HCT116 (cell line): Measurements from ENCODE around the gene RYR3.

Source experiments
- SRF ChIP-seq: IDR thresholded peaks from 2 replicates; pipeline ENCODE4 v1.6.1; 2012; ENCODE audit warnings: low read depth
- TF ChIP-seq, protein P1 (sequence below), 3 experiments: fragments of 200-600 bp in 1 of 3; sonication (generic) in 1 of 3; IDR thresholded peaks in 2 of 3; conservative IDR thresholded peaks in 1 of 3; 2 replicates each; pipeline ENCODE4 v1.5.1; 2012 to 2017; ENCODE audit warnings: low read depth in 2 of 3, low read length in 2 of 3, antibody characterized with exemption in 1 of 3, borderline replicate concordance in 1 of 3, control low read depth in 1 of 3, mild to moderate bottlenecking in 1 of 3, mixed read lengths in 1 of 3, mixed run types in 1 of 3, moderate library complexity in 1 of 3; ENCODE audit not compliant: insufficient read depth in 1 of 3

DNA sequence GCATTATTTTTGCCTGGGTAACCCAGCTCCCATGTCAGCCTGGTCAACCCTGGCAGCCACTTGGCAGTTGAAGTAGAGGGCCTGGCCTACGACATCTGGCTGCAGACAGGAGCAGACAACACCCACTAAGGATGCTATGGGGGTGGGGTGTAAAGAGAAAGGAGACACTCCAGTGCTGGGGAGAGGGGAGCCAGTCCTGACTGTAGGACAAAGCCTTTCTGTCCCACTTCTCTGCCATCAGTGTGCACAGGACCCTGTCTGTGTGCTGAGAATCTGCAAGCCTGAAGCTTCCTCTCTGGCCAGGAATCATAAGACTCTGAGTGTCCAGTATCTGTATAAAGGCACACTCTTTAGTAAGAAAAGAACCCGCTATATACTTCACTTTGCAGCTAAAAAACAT lies 561.2 kb downstream of the RYR3 start:
- TF ChIP-seq SRF = no peak
- TF ChIP-seq, protein P1, sequence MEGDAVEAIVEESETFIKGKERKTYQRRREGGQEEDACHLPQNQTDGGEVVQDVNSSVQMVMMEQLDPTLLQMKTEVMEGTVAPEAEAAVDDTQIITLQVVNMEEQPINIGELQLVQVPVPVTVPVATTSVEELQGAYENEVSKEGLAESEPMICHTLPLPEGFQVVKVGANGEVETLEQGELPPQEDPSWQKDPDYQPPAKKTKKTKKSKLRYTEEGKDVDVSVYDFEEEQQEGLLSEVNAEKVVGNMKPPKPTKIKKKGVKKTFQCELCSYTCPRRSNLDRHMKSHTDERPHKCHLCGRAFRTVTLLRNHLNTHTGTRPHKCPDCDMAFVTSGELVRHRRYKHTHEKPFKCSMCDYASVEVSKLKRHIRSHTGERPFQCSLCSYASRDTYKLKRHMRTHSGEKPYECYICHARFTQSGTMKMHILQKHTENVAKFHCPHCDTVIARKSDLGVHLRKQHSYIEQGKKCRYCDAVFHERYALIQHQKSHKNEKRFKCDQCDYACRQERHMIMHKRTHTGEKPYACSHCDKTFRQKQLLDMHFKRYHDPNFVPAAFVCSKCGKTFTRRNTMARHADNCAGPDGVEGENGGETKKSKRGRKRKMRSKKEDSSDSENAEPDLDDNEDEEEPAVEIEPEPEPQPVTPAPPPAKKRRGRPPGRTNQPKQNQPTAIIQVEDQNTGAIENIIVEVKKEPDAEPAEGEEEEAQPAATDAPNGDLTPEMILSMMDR (IDR thresholded peaks at IDR 0.05 in 2 of 3, conservative IDR thresholded peaks at IDR 0.05 in 1 of 3; ENCODE audit: borderline replicate concordance in 1 of 3, insufficient read depth in 1 of 3, low read depth in 2 of 3, low read length in 2 of 3) = no peak
